Body of pancreas (tissue), 4 donors: Measurements from ENCODE around the gene RPL12. TPM values are rescaled to one million over a fixed set of nuclear protein-coding genes. Genes with fewer than 3 reads are reported as not detected.

Source experiments
- ATAC-seq: fragments of 150-250 bp; one replicate; pipeline ENCODE4 v1.9.1; 2016
- DNase-seq, 4 donors: peaks; one replicate each; pipeline ENCODE4 v3.0.0-alpha.2; 2019
- H3K27ac ChIP-seq, 4 donors: fragments of 200-600 bp; sonication (generic); 1 replicate in 3 of 4; 2 replicates in 1 of 4; pipeline versions ENCODE4 v1.5.1 to v1.6.1; 2016 to 2019; ENCODE audit warnings: mild to moderate bottlenecking in 1 of 4, mixed read lengths in 1 of 4, moderate library complexity in 1 of 4
- H3K27me3 ChIP-seq, 2 donors: fragments of 200-600 bp; sonication (generic); one replicate each; pipeline ENCODE4 v1.6.0; 2016; ENCODE audit warnings: mild to moderate bottlenecking in 1 of 2
- H3K36me3 ChIP-seq, 2 donors: fragments of 200-600 bp; sonication (generic); replicated peaks in 1 of 2; 2 replicates each; pipeline ENCODE4 v1.5.1; 2016; ENCODE audit warnings: low read depth in 2 of 2; ENCODE audit not compliant: insufficient read depth in 1 of 2
- H3K4me1 ChIP-seq: fragments of 200-600 bp; sonication (generic); one replicate; pipeline ENCODE4 v1.6.0; 2016
- H3K4me3 ChIP-seq, 2 donors: fragments of 200-600 bp; sonication (generic); 1 replicate in 1 of 2; 2 replicates in 1 of 2; pipeline ENCODE4 v1.5.1; 2016 to 2019
- H3K9me3 ChIP-seq, 3 donors: fragments of 200-600 bp; sonication (generic); 1 replicate in 2 of 3; 2 replicates in 1 of 3; pipeline ENCODE4 v1.5.1; 2016
- CTCF ChIP-seq, 7 experiments: fragments of 450-650 bp in 4 of 7; fragments of 200-600 bp in 3 of 7; sonication (generic) in 3 of 7; IDR thresholded peaks; one replicate each; pipeline ENCODE4 v1.5.1; 2016 to 2019; ENCODE audit warnings: antibody characterized with exemption in 7 of 7
- POLR2A ChIP-seq, 3 donors: fragments of 450-650 bp; IDR thresholded peaks; one replicate each; pipeline ENCODE4 v1.6.1; 2016; ENCODE audit warnings: antibody characterized with exemption in 3 of 3, mild to moderate bottlenecking in 2 of 3
- WGBS, 2 donors: methylation state at CpG; one replicate each; pipeline ENCODE4 v1.1.5; 2017; 5-methylcytosine and 5-hydroxymethylcytosine counted together
- intact Hi-C: fragments of 100-400 bp; cut with DNase I; formaldehyde crosslinking; loops from one replicate; pipeline ENCODE4 v1.15.1; 2023
- total RNA-seq, 2 donors: library from RNA; depleted of rRNA; stranded (reverse); fragments of >200 nt; gene quantifications; one replicate each; pipeline ENCODE4 v1.1.0, GENCODE V29; 2016

Gene RPL12
- total RNA-seq, 2 donors from 2014 or later: 994 to 1,261 TPM

- no peak overlapping the region for H3K27ac ChIP-seq
- H3K4me1 ChIP-seq: peaks cover 14% of the 10 kb centered on the region
- no peak overlapping the region for H3K4me3 ChIP-seq
- 81 to 87% methylated on average over 15 of the region's 15 CpGs for WGBS, 2 donors
- H3K27me3 ChIP-seq: no peaks in the 10 kb centered on the region
- intact Hi-C loops: no loop called here
- H3K36me3 ChIP-seq: no peaks in the 10 kb centered on the region
- ATAC-seq (no peak), DNase-seq (no peak)
- no peaks in the 10 kb centered on the region for H3K9me3 ChIP-seq
- TF ChIP-seq POLR2A (IDR thresholded peaks at IDR 0.05): no peak
- no peak for TF ChIP-seq CTCF (IDR thresholded peaks at IDR 0.05)
These were observed 33.8 kb downstream of the RPL12 start for GRCh38 chr9:127417131-127418036.

GRCh38 chr9:127415657-127416056 lies 35.5 kb downstream of the RPL12 start:
- ATAC-seq (no peak), DNase-seq (no peak)
- no peak for TF ChIP-seq POLR2A (IDR thresholded peaks at IDR 0.05)
- TF ChIP-seq CTCF (IDR thresholded peaks at IDR 0.05): no peak
- H3K4me1 ChIP-seq: no peaks in the 10 kb centered on the region
- H3K27ac ChIP-seq: no peak overlapping the region
- no peaks in the 10 kb centered on the region for H3K27me3 ChIP-seq
- no peaks in the 10 kb centered on the region for H3K9me3 ChIP-seq
- intact Hi-C loops: no loop called here
- no peak overlapping the region for H3K4me3 ChIP-seq
- WGBS, 2 donors: 64 to 94% methylated on average over 1 of the region's 1 CpG
- no peaks in the 10 kb centered on the region for H3K36me3 ChIP-seq

GRCh38 chr9:127415141-127415540 lies 36.1 kb downstream of the RPL12 start:
- H3K4me1 ChIP-seq: no peaks in the 10 kb centered on the region
- ATAC-seq (no peak), DNase-seq (no peak)
- H3K4me3 ChIP-seq: no peak overlapping the region
- no peaks in the 10 kb centered on the region for H3K27me3 ChIP-seq
- TF ChIP-seq CTCF (IDR thresholded peaks at IDR 0.05): no peak
- no peak for TF ChIP-seq POLR2A (IDR thresholded peaks at IDR 0.05)
- no peak overlapping the region for H3K27ac ChIP-seq
- no peaks in the 10 kb centered on the region for H3K9me3 ChIP-seq
- 89 to 97% methylated on average over 4 of the region's 4 CpGs for WGBS, 2 donors
- intact Hi-C loops: no loop called here
- H3K36me3 ChIP-seq: no peaks in the 10 kb centered on the region

GRCh38 chr9:127411122-127411521 lies 40.1 kb downstream of the RPL12 start:
- Histone ChIP-seq H3K27me3 (no peaks in the 10 kb centered on the region), H3K4me1 (no peaks in the 10 kb centered on the region), H3K36me3 (no peaks in the 10 kb centered on the region), H3K9me3 (no peaks in the 10 kb centered on the region), H3K27ac (no peak overlapping the region), H3K4me3 (no peak overlapping the region)
- ATAC-seq (no peak), DNase-seq (no peak)
- 80 to 83% methylated on average over 4 of the region's 4 CpGs for WGBS, 2 donors
- intact Hi-C loops: no loop called here
- no peak for TF ChIP-seq CTCF (IDR thresholded peaks at IDR 0.05)
- TF ChIP-seq POLR2A (IDR thresholded peaks at IDR 0.05): no peak

GRCh38 chr9:127407492-127407843 lies 43.7 kb downstream of the RPL12 start:
- H3K27me3 ChIP-seq: no peaks in the 10 kb centered on the region
- WGBS, 2 donors: 43 to 54% methylated on average over 4 to 6 of the region's 6 CpGs
- peaks cover 0 to 3% of the 10 kb centered on the region in 2 donors for H3K36me3 ChIP-seq
- no peak for TF ChIP-seq POLR2A (IDR thresholded peaks at IDR 0.05)
- no peak for TF ChIP-seq CTCF (IDR thresholded peaks at IDR 0.05)
- H3K27ac ChIP-seq: no peak overlapping the region
- intact Hi-C loops: loop anchor here (10.0 kb wide), 1 partner anchor 183 kb away; no protein-coding TSS in a partner anchor
- H3K4me1 ChIP-seq: no peaks in the 10 kb centered on the region
- no peak overlapping the region for H3K4me3 ChIP-seq
- ATAC-seq: no peak
- no peaks in the 10 kb centered on the region for H3K9me3 ChIP-seq
- DNase-seq: no peak
